SJCRH30 (cell line): ENCODE data around the gene IFT20. TPM values are rescaled to one million over a fixed set of nuclear protein-coding genes. Genes with fewer than 3 reads are reported as not detected.
A peak's percentile ranks its signal among the peaks of the same experiment; 100 is the strongest.

Source experiments
- DNase-seq, 2 experiments: peaks; one replicate each; pipeline ENCODE4 v3.0.0-alpha.2; 2015 to 2020
- H3K27ac ChIP-seq: fragments of 250-450 bp; sonication (Bioruptor Pico); 2 replicates; pipeline ENCODE4 v1.5.1; 2020; ENCODE audit warnings: mild to moderate bottlenecking, moderate library complexity
- H3K27me3 ChIP-seq: fragments of 250-450 bp; sonication (Bioruptor Pico); 2 replicates; pipeline ENCODE4 v1.5.1; 2020; ENCODE audit warnings: mild to moderate bottlenecking, moderate library complexity
- H3K36me3 ChIP-seq: fragments of 250-450 bp; sonication (Bioruptor Pico); 2 replicates; pipeline ENCODE4 v1.5.1; 2020; ENCODE audit warnings: mild to moderate bottlenecking, moderate library complexity
- H3K4me1 ChIP-seq: fragments of 250-450 bp; sonication (Bioruptor Pico); 2 replicates; pipeline ENCODE4 v1.5.1; 2020; ENCODE audit warnings: mild to moderate bottlenecking, moderate library complexity
- H3K4me3 ChIP-seq: fragments of 250-450 bp; sonication (Bioruptor Pico); 2 replicates; pipeline ENCODE4 v1.5.1; 2020; ENCODE audit warnings: mild to moderate bottlenecking, moderate library complexity
- H3K9me3 ChIP-seq: fragments of 250-450 bp; sonication (Bioruptor Pico); replicated peaks from 2 replicates; pipeline ENCODE4 v1.5.1; 2020; ENCODE audit warnings: mild to moderate bottlenecking, moderate library complexity
- total RNA-seq: library from RNA; depleted of rRNA; stranded (reverse); fragments of >200 nt; shearing (Covaris generic); gene quantifications from 2 replicates; pipeline ENCODE4 v1.2.3, GENCODE V29; 2014; rRNA removed

The IFT20 gene, protein sequence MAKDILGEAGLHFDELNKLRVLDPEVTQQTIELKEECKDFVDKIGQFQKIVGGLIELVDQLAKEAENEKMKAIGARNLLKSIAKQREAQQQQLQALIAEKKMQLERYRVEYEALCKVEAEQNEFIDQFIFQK
- 28.8 and 33.2 TPM in 2 replicates for total RNA-seq

DNA sequence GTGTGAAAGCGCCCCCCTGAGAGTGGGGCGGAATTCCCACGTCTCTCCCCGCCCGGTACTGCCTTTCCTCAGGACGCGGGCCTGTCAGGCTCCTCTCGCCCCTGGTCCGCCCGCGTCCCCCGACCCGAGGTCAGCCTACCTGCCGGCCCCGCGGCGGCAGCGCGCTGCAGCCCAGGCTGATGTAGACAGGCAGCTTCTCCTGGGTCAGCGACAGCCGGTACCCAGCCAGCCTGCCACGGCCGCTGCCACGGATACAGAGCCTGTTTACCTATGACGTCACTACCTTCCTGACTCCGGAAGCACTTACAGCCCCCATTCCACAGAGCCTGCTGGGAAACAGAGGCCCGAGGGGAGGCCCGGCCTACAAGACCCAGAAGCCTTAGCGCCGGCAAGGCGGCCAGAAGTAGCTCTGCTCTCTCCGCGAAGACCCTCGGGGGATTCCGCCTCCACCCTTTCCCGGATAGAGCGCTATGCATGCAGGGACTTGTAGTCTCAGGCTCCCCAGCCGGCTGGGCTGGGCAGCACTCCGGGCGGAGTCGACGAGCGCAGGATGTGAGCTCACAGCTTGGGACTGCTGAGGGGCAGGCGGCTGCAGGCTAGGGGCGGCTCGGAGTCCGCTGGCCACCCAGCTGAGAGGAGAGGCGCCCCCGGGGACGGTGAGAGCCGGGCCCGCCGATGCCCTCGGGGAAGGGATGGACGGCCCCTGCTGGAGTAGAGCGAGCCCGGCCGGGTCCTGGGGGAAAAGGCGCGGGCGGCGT is at the start of gene IFT20, which contains the start of gene TNFAIP1:
IFT20 (minus strand) TSS at position 272 of the 758 bp plus-strand sequence. CDS start 3,487 bp downstream, outside the sequence.
TNFAIP1 (plus strand) TSS at position 561 of the 758 bp plus-strand sequence. CDS start 3,761 bp downstream, outside the sequence.
- H3K4me3 ChIP-seq: peak within 1 kb of the TSS; percentile 77
- H3K9me3 ChIP-seq: no peaks in the 10 kb centered on the region
- peaks cover 3% of the 10 kb centered on the region; the same call in 1 of the 2 replicates for H3K36me3 ChIP-seq
- peak; percentile 100 for DNase-seq
- peak within 1 kb of the TSS; percentile 65 for H3K27ac ChIP-seq
- H3K4me1 ChIP-seq: peaks cover 8% of the 10 kb centered on the region; the same call in 1 of the 2 replicates
- no peaks in the 10 kb centered on the region for H3K27me3 ChIP-seq

DNA sequence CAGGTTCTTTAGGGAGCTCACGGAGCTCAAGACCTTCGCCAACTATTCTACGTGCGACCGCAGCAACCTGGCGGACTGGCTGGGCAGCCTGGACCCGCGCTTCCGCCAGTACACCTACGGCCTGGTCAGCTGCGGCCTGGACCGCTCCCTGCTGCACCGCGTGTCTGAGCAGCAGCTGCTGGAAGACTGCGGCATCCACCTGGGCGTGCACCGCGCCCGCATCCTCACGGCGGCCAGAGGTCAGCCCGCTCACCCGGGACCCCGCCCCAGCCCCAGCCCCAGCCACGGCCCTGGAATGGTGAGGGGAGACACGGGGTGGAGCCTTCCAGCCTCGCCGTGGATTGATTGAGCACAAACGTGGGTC is 49.7 kb upstream of the IFT20 start:
- no peak overlapping the region for H3K27ac ChIP-seq
- no peak for DNase-seq
- no peak overlapping the region for H3K4me3 ChIP-seq
- H3K36me3 ChIP-seq: peaks cover 14% of the 10 kb centered on the region
- H3K4me1 ChIP-seq: no peaks in the 10 kb centered on the region
- no peaks in the 10 kb centered on the region for H3K9me3 ChIP-seq
- no peaks in the 10 kb centered on the region for H3K27me3 ChIP-seq

DNA sequence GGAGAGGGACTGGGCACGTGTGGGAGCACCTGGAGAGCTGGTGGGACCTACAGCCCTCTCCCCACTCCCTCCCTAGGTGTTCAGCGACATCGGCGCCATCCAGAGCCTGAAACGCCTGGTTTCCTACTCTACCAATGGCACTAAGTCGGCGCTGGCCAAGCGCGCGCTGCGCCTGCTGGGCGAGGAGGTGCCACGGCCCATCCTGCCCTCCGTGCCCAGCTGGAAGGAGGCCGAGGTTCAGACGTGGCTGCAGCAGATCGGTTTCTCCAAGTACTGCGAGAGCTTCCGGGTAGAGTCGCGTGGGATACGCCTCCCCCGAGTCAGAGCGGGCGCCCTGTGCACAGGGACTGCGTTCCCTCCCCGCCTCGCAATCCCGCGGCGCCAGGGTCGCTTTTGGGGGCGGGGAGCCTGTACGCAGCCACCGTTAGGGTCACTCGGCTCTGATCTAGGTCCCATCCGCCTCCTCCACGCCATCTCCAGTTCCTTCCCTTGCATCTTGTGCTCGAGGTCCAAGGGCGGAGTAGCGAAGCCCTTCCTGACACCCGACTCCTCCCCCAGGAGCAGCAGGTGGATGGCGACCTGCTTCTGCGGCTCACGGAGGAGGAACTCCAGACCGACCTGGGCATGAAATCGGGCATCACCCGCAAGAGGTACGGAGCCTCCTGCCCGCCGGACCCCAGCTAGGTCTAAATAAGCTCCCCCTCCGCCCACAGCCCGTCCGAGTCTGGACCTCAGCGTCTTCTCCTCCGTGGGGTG is 49.2 kb upstream of the IFT20 start:
- Histone ChIP-seq H3K4me3 (no peak overlapping the region), H3K9me3 (no peaks in the 10 kb centered on the region), H3K4me1 (no peaks in the 10 kb centered on the region), H3K27me3 (no peaks in the 10 kb centered on the region), H3K27ac (no peak overlapping the region), H3K36me3 (peaks cover 11% of the 10 kb centered on the region)
- DNase-seq: no peak

DNA sequence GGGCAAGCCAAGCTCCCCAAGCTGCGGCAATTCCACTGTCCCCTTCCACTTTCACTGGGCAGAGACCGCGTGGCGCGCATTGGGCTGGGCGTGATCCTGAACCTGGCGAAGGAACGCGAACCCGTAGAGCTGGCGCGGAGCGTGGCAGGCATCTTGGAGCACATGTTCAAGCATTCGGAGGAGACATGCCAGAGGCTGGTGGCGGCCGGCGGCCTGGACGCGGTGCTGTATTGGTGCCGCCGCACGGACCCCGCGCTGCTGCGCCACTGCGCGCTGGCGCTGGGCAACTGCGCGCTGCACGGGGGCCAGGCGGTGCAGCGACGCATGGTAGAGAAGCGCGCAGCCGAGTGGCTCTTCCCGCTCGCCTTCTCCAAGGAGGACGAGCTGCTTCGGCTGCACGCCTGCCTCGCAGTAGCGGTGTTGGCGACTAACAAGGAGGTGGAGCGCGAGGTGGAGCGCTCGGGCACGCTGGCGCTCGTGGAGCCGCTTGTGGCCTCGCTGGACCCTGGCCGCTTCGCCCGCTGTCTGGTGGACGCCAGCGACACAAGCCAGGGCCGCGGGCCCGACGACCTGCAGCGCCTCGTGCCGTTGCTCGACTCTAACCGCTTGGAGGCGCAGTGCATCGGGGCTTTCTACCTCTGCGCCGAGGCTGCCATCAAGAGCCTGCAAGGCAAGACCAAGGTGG is 46.0 kb upstream of the IFT20 start:
- no peak overlapping the region for H3K27ac ChIP-seq
- no peaks in the 10 kb centered on the region for H3K27me3 ChIP-seq
- H3K36me3 ChIP-seq: 0 out of 2 replicates have a peak, but pooled peaks cover 2% of the 10 kb centered on the region
- H3K4me1 ChIP-seq: no peaks in the 10 kb centered on the region
- no peaks in the 10 kb centered on the region for H3K9me3 ChIP-seq
- DNase-seq: no peak
- H3K4me3 ChIP-seq: no peak overlapping the region

DNA sequence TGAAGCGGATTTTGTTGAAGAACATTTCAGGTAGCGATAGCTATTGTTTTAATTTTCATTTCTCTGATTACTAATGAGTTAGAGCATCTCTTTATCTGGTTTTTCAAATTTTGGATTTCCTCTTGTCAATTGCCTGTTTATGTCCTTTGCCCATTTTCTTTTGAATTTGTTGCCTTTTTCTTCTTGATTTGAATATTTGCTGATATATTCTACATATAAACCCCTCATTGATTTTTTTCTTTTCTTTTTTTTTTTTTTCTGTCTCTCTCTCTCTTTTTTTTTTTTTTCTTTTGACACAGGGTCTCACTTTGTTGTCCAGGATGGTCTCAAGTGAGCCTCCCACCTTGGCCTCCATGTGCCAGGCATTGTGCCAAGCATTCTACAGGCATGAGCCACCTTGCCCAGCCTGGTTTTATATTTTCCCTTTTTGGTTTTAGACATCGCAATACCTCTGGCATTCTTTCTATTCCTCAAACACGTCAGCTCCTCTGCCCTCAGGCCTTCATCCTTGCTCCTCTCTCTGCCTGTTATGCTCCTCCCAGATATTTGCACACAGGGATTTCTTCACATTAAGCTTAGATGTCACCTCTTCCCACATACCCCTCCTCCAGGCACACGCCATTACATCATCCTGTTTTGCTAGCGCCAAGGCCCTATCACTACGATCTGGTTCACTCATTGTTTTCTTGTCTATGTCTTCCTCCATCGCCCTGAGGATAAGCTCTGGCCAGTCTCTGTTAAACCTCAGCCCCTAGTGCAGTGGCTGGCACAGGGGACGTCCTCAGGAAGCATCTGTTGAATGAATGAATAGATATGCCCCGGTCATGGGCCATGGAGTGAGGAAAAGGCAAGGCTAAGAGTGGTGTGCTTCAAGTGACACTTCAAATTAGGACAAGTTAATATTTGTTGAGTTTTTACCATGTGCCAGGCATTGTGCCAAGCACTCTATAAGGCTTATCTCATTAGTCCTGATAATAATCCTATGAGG is 44.8 kb upstream of the IFT20 start:
- H3K27me3 ChIP-seq: no peaks in the 10 kb centered on the region
- DNase-seq: no peak
- no peak overlapping the region for H3K27ac ChIP-seq
- H3K36me3 ChIP-seq: 0 out of 2 replicates have a peak, but pooled peaks cover 2% of the 10 kb centered on the region
- H3K9me3 ChIP-seq: no peaks in the 10 kb centered on the region
- H3K4me3 ChIP-seq: no peak overlapping the region
- no peaks in the 10 kb centered on the region for H3K4me1 ChIP-seq

DNA sequence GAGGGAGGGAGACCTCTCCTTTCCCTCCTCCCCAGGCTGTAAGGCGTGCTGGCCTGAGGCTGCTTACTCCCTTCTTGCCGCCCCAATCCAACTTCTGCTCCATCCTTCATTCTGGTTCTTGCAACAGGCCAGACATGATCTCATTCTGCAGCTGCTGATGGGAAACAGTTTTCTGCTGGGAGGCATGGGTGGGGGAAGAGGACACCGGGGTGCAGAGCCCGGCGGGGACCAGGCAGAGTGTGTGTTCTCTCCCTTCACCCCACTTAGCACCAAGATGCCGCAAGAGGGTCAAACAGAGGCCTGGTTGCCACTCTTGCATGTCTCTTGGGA is 37.6 kb upstream of the IFT20 start:
- no peak overlapping the region for H3K27ac ChIP-seq
- H3K4me3 ChIP-seq: peak overlapping the region; percentile 69
- no peaks in the 10 kb centered on the region for H3K27me3 ChIP-seq
- no peaks in the 10 kb centered on the region for H3K36me3 ChIP-seq
- peak in 1 of 2 experiments; percentile 29 for DNase-seq
- no peaks in the 10 kb centered on the region for H3K9me3 ChIP-seq
- H3K4me1 ChIP-seq: peaks cover 20% of the 10 kb centered on the region

DNA sequence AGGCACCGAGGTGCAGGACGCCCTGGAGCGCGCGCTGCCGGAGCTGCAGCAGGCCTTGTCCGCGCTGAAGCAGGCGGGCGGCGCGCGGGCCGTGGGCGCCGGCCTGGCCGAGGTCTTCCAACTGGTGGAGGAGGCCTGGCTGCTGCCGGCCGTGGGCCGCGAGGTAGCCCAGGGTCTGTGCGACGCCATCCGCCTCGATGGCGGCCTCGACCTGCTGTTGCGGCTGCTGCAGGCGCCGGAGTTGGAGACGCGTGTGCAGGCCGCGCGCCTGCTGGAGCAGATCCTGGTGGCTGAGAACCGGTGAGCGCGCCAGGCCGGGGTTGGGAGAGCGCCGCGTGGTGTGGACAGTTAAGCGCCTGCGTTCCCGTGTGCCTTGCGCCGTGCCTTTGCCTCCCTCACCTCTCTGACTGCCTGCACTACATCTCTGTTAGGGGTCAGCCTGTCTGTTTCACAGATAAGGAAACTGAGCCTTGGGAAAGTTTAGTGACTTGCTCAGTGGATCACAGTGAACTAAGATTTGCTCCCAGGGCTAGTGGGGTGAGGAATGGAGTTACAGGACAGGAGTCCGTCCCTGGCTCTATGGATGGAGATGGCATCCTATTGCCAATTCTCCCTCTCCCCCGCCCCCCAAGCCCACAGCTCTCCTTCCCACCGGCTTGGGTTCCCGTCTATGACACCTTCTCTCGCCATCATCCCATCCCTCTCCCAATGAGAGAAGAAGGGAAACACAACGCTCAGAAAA is 37.1 kb upstream of the IFT20 start:
- Histone ChIP-seq H3K9me3 (no peaks in the 10 kb centered on the region), H3K27me3 (no peaks in the 10 kb centered on the region), H3K36me3 (no peaks in the 10 kb centered on the region), H3K4me1 (peaks cover 20% of the 10 kb centered on the region), H3K4me3 (peak overlapping the region; percentile 69), H3K27ac (peak overlapping the region; percentile 28; the same call in 1 of the 2 replicates)
- DNase-seq: peak; percentile 57 to 60

DNA sequence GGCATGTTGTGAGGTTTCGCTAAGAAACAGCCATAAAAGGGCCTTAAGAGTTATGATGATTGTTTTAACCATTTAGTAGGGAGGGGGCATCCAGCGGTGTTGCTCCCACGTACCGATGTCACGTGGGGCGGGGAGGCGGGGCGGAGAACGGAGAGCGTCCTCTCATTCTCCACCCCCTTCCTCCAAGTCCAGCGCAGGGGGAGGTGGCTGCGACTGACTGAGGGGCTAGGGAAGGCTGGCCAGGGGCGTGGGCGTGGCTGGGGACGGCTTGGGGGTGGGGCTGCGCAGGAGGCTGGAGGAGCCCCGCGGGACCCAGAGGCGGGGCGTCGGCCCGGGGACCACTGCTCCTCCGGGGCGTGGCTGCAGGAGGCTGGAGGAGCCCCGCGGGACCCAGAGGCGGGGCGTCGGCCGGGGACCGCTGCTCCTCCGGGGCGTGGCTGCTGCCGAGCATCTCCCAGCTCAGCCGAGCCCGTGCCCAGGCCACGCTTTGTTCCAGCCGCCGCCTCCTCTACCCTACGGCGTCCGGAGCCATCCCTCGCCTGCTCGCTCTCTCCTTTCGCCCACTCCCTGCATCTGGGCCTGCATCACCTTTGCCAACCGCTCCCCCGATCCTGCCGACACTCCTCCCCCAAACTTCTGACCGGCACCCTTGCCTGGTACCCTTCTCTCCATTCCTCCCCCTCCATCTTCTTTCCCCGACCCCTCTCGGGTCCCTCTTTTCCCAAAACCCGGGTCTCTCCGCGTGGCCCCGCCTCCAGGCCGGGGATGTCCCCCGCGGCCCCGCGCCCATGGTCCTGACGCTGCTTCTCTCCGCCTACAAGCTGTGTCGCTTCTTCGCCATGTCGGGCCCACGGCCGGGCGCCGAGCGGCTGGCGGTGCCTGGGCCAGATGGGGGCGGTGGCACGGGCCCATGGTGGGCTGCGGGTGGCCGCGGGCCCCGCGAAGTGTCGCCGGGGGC is 36.3 kb upstream of the IFT20 start, which contains the start of gene SARM1:
SARM1 (plus strand) TSS at position 450 of the 958 bp plus-strand sequence; CDS start at position 789, 339 bp downstream.
- Histone ChIP-seq H3K4me3 (peak within 1 kb of the TSS; percentile 69), H3K36me3 (no peaks in the 10 kb centered on the region), H3K4me1 (peaks cover 20% of the 10 kb centered on the region), H3K27me3 (no peaks in the 10 kb centered on the region), H3K27ac (peak within 1 kb of the TSS; percentile 37; the same call in 1 of the 2 replicates), H3K9me3 (no peaks in the 10 kb centered on the region)
- DNase-seq: peak; percentile 99

DNA sequence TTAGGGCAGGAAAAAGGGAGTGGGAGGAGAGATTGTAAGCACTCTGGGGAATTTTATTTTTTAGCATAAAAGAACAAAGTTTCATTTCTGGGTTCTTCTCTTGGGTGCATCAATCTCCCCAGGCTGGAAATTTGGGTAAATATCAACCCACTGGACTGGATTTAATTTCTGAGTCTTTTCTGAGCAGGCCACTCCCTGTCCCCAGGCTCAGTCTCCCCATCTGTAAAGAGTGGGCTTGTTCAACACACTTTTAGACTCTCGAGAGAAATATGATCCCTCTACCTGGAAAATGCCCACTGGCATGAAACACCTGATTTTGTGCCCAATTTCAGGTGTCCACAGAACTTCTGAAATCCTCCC is 35.5 kb upstream of the IFT20 start:
- no peak for DNase-seq
- H3K27ac ChIP-seq: no peak overlapping the region
- peak overlapping the region; percentile 69 for H3K4me3 ChIP-seq
- H3K9me3 ChIP-seq: no peaks in the 10 kb centered on the region
- no peaks in the 10 kb centered on the region for H3K36me3 ChIP-seq
- peaks cover 20% of the 10 kb centered on the region for H3K4me1 ChIP-seq
- H3K27me3 ChIP-seq: no peaks in the 10 kb centered on the region

DNA sequence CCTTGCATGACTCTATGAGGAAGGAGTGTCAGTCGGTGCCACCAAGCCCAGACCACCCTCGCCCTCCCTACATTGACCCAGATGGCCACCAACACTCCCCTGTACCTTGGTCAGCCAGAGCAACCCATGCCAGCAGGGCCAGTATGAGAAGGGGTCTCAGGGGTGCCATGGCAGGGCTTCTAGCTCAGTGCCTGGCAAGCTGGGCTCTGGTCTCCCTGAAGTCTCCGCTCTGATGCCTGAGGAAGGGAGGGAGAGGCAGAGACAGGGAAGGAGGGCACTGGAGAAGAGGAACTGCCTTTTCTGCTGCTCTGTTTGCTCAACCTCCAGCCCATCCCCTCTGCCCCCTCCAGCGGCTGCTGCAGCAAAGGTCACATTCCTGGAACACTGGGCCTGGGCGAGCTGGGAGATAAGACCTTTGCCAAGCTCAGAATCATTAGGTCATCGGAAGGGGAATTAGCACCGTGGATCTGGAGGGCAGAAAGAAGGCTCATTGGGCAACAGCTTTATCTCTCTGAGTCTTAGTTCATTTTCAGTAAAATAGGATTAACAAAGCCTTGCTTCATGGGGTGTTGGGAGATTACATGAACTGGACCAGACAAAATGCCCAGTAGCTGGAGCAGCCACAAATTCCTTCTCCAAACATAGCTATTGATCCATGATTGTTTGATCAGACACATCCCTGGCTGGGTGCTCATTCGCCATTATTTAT is 34.9 kb upstream of the IFT20 start, which contains the start of gene VTN:
VTN (minus strand) TSS at position 273 of the 709 bp plus-strand sequence; CDS start at position 169, 104 bp downstream.
- H3K27me3 ChIP-seq: no peaks in the 10 kb centered on the region
- no peaks in the 10 kb centered on the region for H3K9me3 ChIP-seq
- H3K4me1 ChIP-seq: peaks cover 20% of the 10 kb centered on the region
- no peaks in the 10 kb centered on the region for H3K36me3 ChIP-seq
- peak; percentile 38 to 47 for DNase-seq
- H3K4me3 ChIP-seq: peak within 1 kb of the TSS; percentile 69
- H3K27ac ChIP-seq: no peak within 1 kb of the TSS

DNA sequence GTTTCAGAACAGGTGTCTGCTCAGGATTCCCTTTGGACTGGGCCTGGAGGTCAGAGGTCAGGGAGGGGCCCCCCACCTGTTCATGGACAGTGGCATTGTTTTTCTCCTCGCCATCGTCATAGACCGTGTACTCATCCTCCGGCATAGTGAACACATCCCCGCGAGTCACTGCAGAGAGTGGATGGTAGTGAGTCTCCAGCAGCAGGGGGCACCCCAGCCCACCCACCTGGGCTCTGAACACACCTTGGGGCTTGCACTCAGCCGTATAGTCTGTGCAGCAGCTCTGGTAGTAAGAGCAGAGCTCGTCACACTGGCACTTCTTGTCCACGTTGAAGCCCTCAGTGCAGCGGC is 34.4 kb upstream of the IFT20 start:
- no peak overlapping the region for H3K4me3 ChIP-seq
- H3K27me3 ChIP-seq: no peaks in the 10 kb centered on the region
- no peaks in the 10 kb centered on the region for H3K36me3 ChIP-seq
- no peaks in the 10 kb centered on the region for H3K9me3 ChIP-seq
- no peak overlapping the region for H3K27ac ChIP-seq
- no peak for DNase-seq
- peaks cover 20% of the 10 kb centered on the region for H3K4me1 ChIP-seq
